ENCODE results near the gene C19orf44. TPM values are rescaled to one million over a fixed set of nuclear protein-coding genes. Genes with fewer than 3 reads are reported as not detected.
"Not testable (repeated sequence)": the region's sequence is repeated elsewhere in the genome, so short reads cannot be mapped to it uniquely, and the experiment has no call there.

Gene C19orf44
- total RNA-seq, 3 donors from 2014 or later (not counting 1 experiment from before 2014, with no cell fraction given) = 1.2 to 2.8 (median 1.4) TPM

- intact Hi-C loops (cut with micrococcal nuclease) = no loop called here
- H3K4me3 Mint-ChIP-seq = peak overlapping the region; percentile 56
- H3K27me3 ChIP-seq (ENCODE audit: control insufficient read depth, insufficient read depth, low read length) = no peaks in the 10 kb centered on the region
- WGBS (ENCODE audit: insufficient coverage) = 93% methylated on average over 6 of the region's 6 CpGs
- no peaks in the 10 kb centered on the region for H3K9me3 ChIP-seq (ENCODE audit: control insufficient read depth, insufficient read depth, low read length)
- H3K27ac ChIP-seq (ENCODE audit: low read length) = no peak overlapping the region
- H3K9me3 Mint-ChIP-seq = no peaks in the 10 kb centered on the region
- H3K4me3 ChIP-seq (ENCODE audit: low read length) = no peak overlapping the region
- ATAC-seq (no peak), DNase-seq (no peak)
- H3K4me1 Mint-ChIP-seq = peaks cover 64 to 76% of the 10 kb centered on the region in 2 donors
- H3K4me1 ChIP-seq (ENCODE audit: control insufficient read depth, insufficient read depth, low read length) = peaks cover 52% of the 10 kb centered on the region
- H3K27ac Mint-ChIP-seq = peak overlapping the region; percentile 46 to 53
- no peak for TF ChIP-seq CTCF (IDR thresholded peaks at IDR 0.05)
- no peaks in the 10 kb centered on the region for H3K27me3 Mint-ChIP-seq (ENCODE audit: low read depth in 2 of 2)
- H3K36me3 Mint-ChIP-seq = no peaks in the 10 kb centered on the region
- H3K36me3 ChIP-seq (ENCODE audit: control insufficient read depth, insufficient read depth, low read length) = no peaks in the 10 kb centered on the region
These were observed 28.6 kb upstream of the C19orf44 start for GRCh38 chr19:16467581-16467980.

DNA sequence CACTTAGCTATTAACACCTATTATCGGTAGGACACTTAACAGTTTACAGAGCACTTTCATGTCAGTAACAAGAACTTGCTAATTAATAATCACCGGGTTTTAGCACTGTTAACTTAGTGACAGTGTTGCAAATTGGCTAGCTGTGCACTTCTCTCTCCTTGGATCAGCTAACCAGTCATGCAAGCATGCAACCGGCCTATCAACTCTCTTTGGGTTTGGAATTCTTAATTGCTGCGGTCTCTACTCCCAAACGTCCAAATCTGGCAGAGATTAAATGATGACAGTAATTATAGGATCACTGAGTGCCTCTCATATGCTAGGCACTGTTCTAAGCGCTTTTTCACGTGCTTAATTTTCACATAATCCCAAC is 25.7 kb upstream of the C19orf44 start:
- 83% methylated on average over 7 of the region's 7 CpGs for WGBS (ENCODE audit: insufficient coverage)
- Mint-ChIP-seq H3K4me1 (peaks cover 43 to 48% of the 10 kb centered on the region in 2 donors), H3K36me3 (no peaks in the 10 kb centered on the region), H3K27me3 (ENCODE audit: low read depth in 2 of 2) (no peaks in the 10 kb centered on the region), H3K27ac (peak overlapping the region; percentile 58 to 82), H3K4me3 (peak overlapping the region; percentile 86), H3K9me3 (no peaks in the 10 kb centered on the region)
- TF ChIP-seq CTCF (IDR thresholded peaks at IDR 0.05) = no peak
- DNase-seq (no peak), ATAC-seq (no peak)
- Histone ChIP-seq H3K27ac (ENCODE audit: low read length) (no peak overlapping the region), H3K4me3 (ENCODE audit: low read length) (no peak overlapping the region), H3K36me3 (ENCODE audit: control insufficient read depth, insufficient read depth, low read length) (no peaks in the 10 kb centered on the region), H3K27me3 (ENCODE audit: control insufficient read depth, insufficient read depth, low read length) (no peaks in the 10 kb centered on the region), H3K9me3 (ENCODE audit: control insufficient read depth, insufficient read depth, low read length) (no peaks in the 10 kb centered on the region), H3K4me1 (ENCODE audit: control insufficient read depth, insufficient read depth, low read length) (peaks cover 31% of the 10 kb centered on the region)
- intact Hi-C loops (cut with micrococcal nuclease) = no loop called here

DNA sequence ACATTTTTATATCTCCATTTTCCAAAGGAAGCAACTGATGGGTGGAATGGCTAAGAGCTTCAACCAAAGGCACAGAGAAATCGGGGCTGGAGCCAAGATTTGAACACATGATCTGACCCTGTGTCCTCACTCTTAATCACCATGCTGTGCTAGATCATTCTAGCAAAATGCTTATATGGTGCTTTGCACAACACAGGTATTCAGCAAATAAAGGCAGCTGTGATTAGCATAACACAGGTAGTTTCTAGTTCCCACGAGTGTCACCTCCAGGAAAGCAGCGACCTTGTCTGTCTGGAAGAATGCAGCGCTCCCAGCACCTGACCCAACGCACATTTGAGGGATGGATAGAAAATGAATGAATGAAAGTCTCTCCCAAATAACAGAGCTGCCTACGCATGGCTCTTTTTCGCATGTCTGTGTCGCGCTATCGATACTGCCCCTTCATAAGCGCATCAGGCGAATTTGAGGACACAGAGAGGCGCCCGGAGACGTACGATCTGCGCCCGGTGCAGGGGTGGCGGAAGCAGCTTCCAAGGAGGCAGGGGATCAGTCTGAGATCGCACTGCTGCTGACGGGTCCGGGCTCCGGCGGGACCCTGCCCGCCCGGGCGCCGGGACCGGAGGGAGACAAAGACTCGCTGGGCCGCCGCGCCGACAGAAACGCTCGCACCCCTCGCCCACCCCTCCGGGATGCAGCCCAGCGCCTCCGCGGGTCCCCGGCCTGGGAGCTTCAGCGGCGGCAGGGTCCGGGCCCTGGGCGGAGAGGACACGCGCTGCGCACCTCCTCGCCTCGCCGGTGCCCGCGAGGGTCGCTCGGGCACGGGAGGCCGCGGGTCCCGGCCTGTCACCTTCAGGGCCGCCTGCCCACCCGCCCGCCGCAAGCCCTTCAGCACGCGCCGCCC is 25.0 kb upstream of the C19orf44 start:
- H3K4me3 Mint-ChIP-seq = peak overlapping the region; percentile 86
- no peaks in the 10 kb centered on the region for H3K36me3 ChIP-seq (ENCODE audit: control insufficient read depth, insufficient read depth, low read length)
- no peaks in the 10 kb centered on the region for H3K27me3 ChIP-seq (ENCODE audit: control insufficient read depth, insufficient read depth, low read length)
- H3K4me1 ChIP-seq (ENCODE audit: control insufficient read depth, insufficient read depth, low read length) = peaks cover 31% of the 10 kb centered on the region
- H3K36me3 Mint-ChIP-seq = no peaks in the 10 kb centered on the region
- no peak for TF ChIP-seq CTCF (IDR thresholded peaks at IDR 0.05)
- intact Hi-C loops (cut with micrococcal nuclease) = no loop called here
- peak in 1 of 2 donors; percentile 53 for DNase-seq
- H3K27me3 Mint-ChIP-seq (ENCODE audit: low read depth in 2 of 2) = no peaks in the 10 kb centered on the region
- H3K4me1 Mint-ChIP-seq = peaks cover 42 to 45% of the 10 kb centered on the region in 2 donors
- ATAC-seq = peak; percentile 6 to 28 (median 10)
- peak overlapping the region; percentile 62 for H3K4me3 ChIP-seq (ENCODE audit: low read length)
- no peak overlapping the region for H3K27ac ChIP-seq (ENCODE audit: low read length)
- no peaks in the 10 kb centered on the region for H3K9me3 Mint-ChIP-seq
- H3K9me3 ChIP-seq (ENCODE audit: control insufficient read depth, insufficient read depth, low read length) = no peaks in the 10 kb centered on the region
- WGBS (ENCODE audit: insufficient coverage) = 1% methylated on average over 67 of the region's 67 CpGs
- H3K27ac Mint-ChIP-seq = peak overlapping the region; percentile 58 to 82

- Histone ChIP-seq H3K4me1 (ENCODE audit: control insufficient read depth, insufficient read depth, low read length) (peaks cover 31% of the 10 kb centered on the region), H3K4me3 (ENCODE audit: low read length) (peak overlapping the region; percentile 82), H3K27ac (ENCODE audit: low read length) (peak overlapping the region; percentile 85)
- DNase-seq; H3K36me3 Mint-ChIP-seq; H3K27me3 ChIP-seq (ENCODE audit: control insufficient read depth, insufficient read depth, low read length); H3K9me3 ChIP-seq (ENCODE audit: control insufficient read depth, insufficient read depth, low read length); H3K27me3 Mint-ChIP-seq (ENCODE audit: low read depth in 2 of 2); H3K9me3 Mint-ChIP-seq; H3K36me3 ChIP-seq (ENCODE audit: control insufficient read depth, insufficient read depth, low read length); ATAC-seq: not testable (repeated sequence)
- peak overlapping the region; percentile 81 for H3K4me3 Mint-ChIP-seq
- intact Hi-C loops (cut with micrococcal nuclease) = loop anchor here (1.0 kb wide), 1 partner anchor 36 kb away; no protein-coding TSS in a partner anchor
- peaks cover 32 to 34% of the 10 kb centered on the region in 2 donors for H3K4me1 Mint-ChIP-seq
- H3K27ac Mint-ChIP-seq = peak overlapping the region; percentile 38 to 82
- WGBS (ENCODE audit: insufficient coverage) = 56% methylated on average over 1 of the region's 2 CpGs
These were observed 23.7 kb upstream of the C19orf44 start for GRCh38 chr19:16472559-16472899.
